IPS-20b (cell line): ENCODE measurements around the gene DLG5.
A peak's percentile ranks its signal among the peaks of the same experiment; 100 is the strongest.

Experiments used
- H3K27ac ChIP-seq: one replicate; pipeline ENCODE4 v1.5.1; 2013; ENCODE audit warnings: low read length
- H3K27me3 ChIP-seq: 2 replicates; pipeline ENCODE4 v1.6.1; 2013; ENCODE audit warnings: mild to moderate bottlenecking, low read length, inconsistent platforms; ENCODE audit not compliant: insufficient read depth
- H3K36me3 ChIP-seq: 2 replicates; pipeline ENCODE4 v1.6.1; 2013; ENCODE audit warnings: low read depth, mild to moderate bottlenecking, inconsistent platforms, low read length, moderate library complexity; ENCODE audit not compliant: insufficient read depth
- H3K4me1 ChIP-seq: 2 replicates; pipeline ENCODE4 v1.6.1; 2013; ENCODE audit warnings: mild to moderate bottlenecking, control low read depth, inconsistent platforms, low read length, moderate library complexity; ENCODE audit not compliant: insufficient read depth
- H3K4me3 ChIP-seq: 2 replicates; pipeline ENCODE4 v1.5.1; 2013; ENCODE audit warnings: mild to moderate bottlenecking, low read length, inconsistent platforms
- H3K9ac ChIP-seq: 2 replicates; pipeline ENCODE4 v1.6.1; 2013; ENCODE audit warnings: low read depth, mild to moderate bottlenecking, inconsistent platforms, low read length, moderate library complexity
- H3K9me3 ChIP-seq: 2 replicates; pipeline ENCODE4 v1.6.1; 2013; ENCODE audit warnings: mild to moderate bottlenecking, low read depth, low read length, inconsistent platforms; ENCODE audit not compliant: insufficient read depth

The DLG5 gene

DNA sequence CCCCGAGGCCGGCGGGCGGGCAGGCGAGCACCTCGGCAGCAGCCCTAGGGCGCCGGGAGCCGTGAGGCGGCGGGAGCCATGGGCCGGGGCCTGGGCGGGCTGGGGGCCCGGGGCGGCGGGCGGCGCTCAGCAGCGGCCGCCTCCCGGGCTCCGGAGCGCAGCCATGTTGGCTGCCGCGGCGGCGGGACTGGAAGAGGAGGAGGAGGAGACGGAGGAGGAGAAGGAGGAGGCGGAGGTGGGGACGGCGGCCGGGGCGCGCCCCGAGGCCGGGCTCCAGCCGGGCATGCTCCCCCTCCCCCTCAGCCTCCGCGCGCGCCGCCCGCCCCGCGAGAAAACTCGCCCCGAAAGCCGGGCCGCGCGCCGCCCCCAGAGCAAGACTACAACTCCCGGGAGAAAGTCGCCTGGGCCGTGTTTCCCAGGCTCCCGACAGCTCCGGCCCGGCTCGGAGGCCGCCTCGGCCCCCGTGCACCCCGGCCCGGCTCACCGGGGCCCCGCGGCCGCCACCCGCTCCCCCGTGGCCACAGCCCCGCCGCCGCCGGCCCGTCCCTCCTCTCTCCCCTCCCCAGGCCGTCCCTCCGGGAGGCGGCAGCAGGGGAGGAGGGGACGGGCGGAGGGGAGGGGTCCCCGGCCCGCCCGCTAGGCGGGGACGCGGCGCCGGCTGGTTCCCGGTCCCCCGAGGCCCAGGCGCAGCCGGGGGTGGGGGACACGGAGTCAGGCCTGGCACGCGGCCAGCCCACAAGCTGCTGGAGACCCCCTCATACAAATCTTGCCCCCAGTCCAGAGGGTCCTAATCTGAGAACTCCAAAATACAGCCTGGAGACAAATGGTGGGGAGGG is at the start of gene DLG5:
Gene DLG5, minus strand, starts transcription at position 190 of the 836 bp plus-strand sequence. CDS start 235 bp downstream, outside the sequence.
- Histone ChIP-seq H3K27ac (no peak within 1 kb of the TSS), H3K9me3 (no peaks in the 10 kb centered on the region), H3K27me3 (peaks cover 16% of the 10 kb centered on the region), H3K4me3 (peak within 1 kb of the TSS; percentile 81), H3K9ac (peak within 1 kb of the TSS; percentile 83; the same call in 1 of the 2 replicates), H3K4me1 (peaks cover 14% of the 10 kb centered on the region), H3K36me3 (no peaks in the 10 kb centered on the region)

DNA sequence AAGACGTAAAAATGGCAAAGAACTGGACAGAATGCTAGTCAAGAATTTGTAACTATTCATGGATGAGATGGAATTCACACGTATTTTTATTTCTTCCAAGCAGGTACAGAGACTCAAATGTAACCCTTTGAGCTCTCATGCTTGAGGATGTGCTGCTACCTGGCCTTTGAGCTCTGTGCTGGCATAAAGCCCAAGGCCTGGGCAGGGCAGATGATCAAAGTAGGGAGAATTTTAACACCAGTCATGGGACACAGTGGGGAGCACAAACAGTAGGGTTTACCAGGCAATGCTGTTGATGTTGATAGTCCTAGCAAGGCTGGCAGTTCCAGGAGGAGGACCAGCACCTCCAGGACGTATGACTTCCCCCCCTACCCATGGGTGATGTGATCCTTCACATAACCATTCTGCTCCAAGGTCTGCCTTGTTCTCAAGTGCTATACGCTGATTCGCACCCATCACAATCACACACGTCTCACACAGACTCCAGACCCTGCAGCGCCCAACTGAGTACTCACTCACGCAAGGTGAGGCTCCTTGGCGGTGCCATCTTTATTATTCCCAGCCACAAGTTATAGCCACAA is 48.6 kb upstream of the DLG5 start:
- no peak overlapping the region for H3K4me3 ChIP-seq
- H3K9me3 ChIP-seq: no peaks in the 10 kb centered on the region
- 0 out of 2 replicates have a peak, but pooled peaks cover 3% of the 10 kb centered on the region for H3K4me1 ChIP-seq
- H3K36me3 ChIP-seq: peaks cover 47% of the 10 kb centered on the region
- H3K9ac ChIP-seq: no peak overlapping the region
- H3K27me3 ChIP-seq: no peaks in the 10 kb centered on the region
- H3K27ac ChIP-seq: no peak overlapping the region

DNA sequence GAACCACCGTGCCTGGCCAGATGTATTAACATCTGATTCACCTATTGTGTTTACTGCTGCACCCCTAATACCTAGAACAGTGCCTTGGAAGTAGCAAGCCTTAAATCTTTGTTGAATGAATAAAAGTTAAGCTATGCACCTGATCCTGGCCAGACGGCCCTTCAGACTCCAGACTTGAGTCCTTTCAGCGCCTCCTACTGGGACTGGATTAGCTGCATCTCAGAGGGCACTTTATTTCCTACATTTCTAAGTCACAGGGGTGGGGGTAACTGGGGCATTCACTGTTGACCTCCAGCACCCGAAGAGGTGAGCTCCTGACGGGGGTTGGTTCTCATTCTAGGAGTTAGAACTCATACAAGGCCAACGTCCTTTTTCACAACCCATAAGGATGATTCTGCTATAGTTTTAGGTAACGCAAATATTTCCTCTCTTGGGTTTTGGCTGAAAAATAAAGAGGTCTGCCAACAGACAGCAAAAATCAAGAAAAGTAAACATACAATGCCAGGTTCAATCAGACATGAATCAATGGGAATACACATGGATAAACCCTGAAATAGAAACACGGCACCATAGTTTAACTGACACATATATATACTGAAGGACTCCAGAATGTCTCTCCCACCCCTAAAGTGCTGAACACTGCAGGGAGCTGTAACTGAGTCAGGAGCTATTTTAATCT is 48.0 kb upstream of the DLG5 start:
- Histone ChIP-seq H3K36me3 (peaks cover 40% of the 10 kb centered on the region), H3K9me3 (no peaks in the 10 kb centered on the region), H3K9ac (no peak overlapping the region), H3K27ac (no peak overlapping the region), H3K27me3 (no peaks in the 10 kb centered on the region), H3K4me1 (0 out of 2 replicates have a peak, but pooled peaks cover 3% of the 10 kb centered on the region), H3K4me3 (no peak overlapping the region)

GRCh38 chr10:77973276-77973675 is 46.7 kb upstream of the DLG5 start:
- Histone ChIP-seq H3K9ac (no peak overlapping the region), H3K36me3 (peaks cover 29% of the 10 kb centered on the region), H3K9me3 (no peaks in the 10 kb centered on the region), H3K27me3 (no peaks in the 10 kb centered on the region), H3K27ac (no peak overlapping the region), H3K4me3 (no peak overlapping the region), H3K4me1 (0 out of 2 replicates have a peak, but pooled peaks cover 3% of the 10 kb centered on the region)

DNA sequence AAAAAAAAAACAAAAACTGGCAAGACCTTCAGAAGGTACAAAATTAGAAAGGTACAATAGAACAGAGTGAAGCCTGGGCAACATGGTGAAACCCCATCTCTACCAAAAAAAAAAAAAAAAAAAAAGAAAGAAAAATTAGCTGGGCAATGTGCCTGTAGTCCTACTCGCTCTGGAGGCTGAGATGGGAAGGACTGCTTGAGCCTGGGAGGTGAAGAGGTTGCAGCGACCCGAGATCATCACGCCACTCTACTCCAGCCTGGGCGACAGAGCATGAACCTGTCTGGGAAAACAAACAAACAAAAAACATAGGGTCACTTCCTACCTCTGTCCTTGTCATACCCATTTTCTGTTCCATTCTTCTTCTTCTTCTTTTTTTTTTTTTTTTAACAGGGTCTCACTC is 45.6 kb upstream of the DLG5 start:
- H3K27me3 ChIP-seq: no peaks in the 10 kb centered on the region
- H3K36me3 ChIP-seq: peaks cover 17% of the 10 kb centered on the region
- no peak overlapping the region for H3K4me3 ChIP-seq
- no peak overlapping the region for H3K27ac ChIP-seq
- no peaks in the 10 kb centered on the region for H3K9me3 ChIP-seq
- 0 out of 2 replicates have a peak, but pooled peaks cover 3% of the 10 kb centered on the region for H3K4me1 ChIP-seq
- no peak overlapping the region for H3K9ac ChIP-seq

GRCh38 chr10:77971804-77972144 is 45.2 kb upstream of the DLG5 start:
- no peak overlapping the region for H3K9ac ChIP-seq
- H3K27me3 ChIP-seq: no peaks in the 10 kb centered on the region
- no peaks in the 10 kb centered on the region for H3K9me3 ChIP-seq
- H3K27ac ChIP-seq: no peak overlapping the region
- H3K4me3 ChIP-seq: no peak overlapping the region
- peaks cover 14% of the 10 kb centered on the region for H3K36me3 ChIP-seq
- 0 out of 2 replicates have a peak, but pooled peaks cover 3% of the 10 kb centered on the region for H3K4me1 ChIP-seq

- no peak overlapping the region for H3K9ac ChIP-seq
- H3K27ac ChIP-seq: no peak overlapping the region
- no peaks in the 10 kb centered on the region for H3K9me3 ChIP-seq
- H3K4me1 ChIP-seq: 0 out of 2 replicates have a peak, but pooled peaks cover 3% of the 10 kb centered on the region
- no peak overlapping the region for H3K4me3 ChIP-seq
- H3K27me3 ChIP-seq: no peaks in the 10 kb centered on the region
- H3K36me3 ChIP-seq: peaks cover 7% of the 10 kb centered on the region; the same call in 1 of the 2 replicates
Observed at GRCh38 chr10:77970869-77971803, 44.6 kb upstream of the DLG5 start.

DNA sequence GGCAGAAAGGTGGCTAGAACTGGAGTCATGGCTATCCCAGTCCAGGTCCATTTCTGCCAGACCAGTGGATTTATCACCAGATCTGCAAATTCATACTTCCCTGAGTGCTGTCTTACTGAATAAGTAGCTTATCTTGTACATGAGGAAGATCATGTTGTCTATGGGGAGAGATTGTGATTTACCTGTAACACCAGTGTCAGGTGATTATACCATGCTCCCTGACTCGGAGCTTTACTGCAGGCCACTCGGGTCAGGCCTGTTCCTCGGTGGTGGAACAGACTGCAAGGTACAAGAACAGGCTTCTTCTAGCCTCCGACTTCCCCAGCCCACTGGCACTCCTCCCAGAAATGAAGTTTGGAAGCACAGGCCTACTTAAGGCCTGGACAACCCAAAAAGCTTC is 42.6 kb upstream of the DLG5 start:
- no peaks in the 10 kb centered on the region for H3K4me1 ChIP-seq
- H3K9ac ChIP-seq: no peak overlapping the region
- H3K27ac ChIP-seq: no peak overlapping the region
- peaks cover 7% of the 10 kb centered on the region for H3K9me3 ChIP-seq
- H3K36me3 ChIP-seq: no peaks in the 10 kb centered on the region
- H3K27me3 ChIP-seq: no peaks in the 10 kb centered on the region
- H3K4me3 ChIP-seq: no peak overlapping the region

DNA sequence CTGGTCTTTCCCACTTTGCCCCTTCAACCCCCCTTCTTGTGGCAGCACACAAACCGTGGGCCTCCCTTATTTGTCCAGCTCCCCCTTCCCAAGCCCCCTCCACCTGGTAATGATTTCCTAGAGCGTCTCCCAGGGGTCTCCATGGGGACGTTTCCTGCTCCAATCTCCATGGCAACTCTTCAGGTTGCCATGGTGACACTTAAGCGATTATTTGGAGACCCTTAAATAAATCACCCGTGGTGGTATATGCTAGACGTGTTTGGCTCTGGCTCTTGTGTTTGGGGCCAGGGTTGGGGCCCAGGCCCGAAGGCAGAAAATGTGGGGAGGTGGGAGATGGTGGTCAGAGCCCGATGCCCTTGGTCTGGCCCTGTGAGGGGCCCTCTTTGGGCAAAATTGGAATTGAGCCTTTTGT is 41.1 kb upstream of the DLG5 start:
- Histone ChIP-seq H3K27ac (no peak overlapping the region), H3K4me3 (no peak overlapping the region)

DNA sequence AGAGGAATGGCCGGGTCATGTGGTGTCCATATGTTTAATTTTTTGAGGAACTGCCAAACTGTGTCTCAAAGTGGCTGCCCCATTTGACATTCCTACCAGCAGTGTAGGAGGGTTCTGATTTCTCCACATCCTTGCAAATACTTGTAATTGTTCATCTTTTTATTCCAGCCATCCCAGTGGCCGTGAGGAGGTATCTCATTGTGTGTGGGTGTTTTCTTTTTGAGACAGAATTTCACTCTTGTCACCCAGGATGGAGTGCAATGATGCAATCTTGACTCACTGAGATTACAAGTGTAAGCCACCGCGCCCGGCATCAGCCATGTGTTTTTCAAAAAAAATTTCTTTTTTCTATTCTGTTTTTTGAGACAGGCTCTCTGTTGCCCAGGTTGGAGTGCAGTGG is 38.7 kb upstream of the DLG5 start:
- Histone ChIP-seq H3K36me3 (no peaks in the 10 kb centered on the region), H3K9ac (no peak overlapping the region), H3K4me1 (no peaks in the 10 kb centered on the region), H3K9me3 (peaks cover 14% of the 10 kb centered on the region), H3K27me3 (no peaks in the 10 kb centered on the region), H3K27ac (no peak overlapping the region), H3K4me3 (no peak overlapping the region)

More for the DNA sequence above, 41.1 kb upstream of the DLG5 start:
- no peaks in the 10 kb centered on the region for H3K27me3 ChIP-seq
- peaks cover 14% of the 10 kb centered on the region for H3K9me3 ChIP-seq
- no peaks in the 10 kb centered on the region for H3K36me3 ChIP-seq
- no peaks in the 10 kb centered on the region for H3K4me1 ChIP-seq
- no peak overlapping the region for H3K9ac ChIP-seq

DNA sequence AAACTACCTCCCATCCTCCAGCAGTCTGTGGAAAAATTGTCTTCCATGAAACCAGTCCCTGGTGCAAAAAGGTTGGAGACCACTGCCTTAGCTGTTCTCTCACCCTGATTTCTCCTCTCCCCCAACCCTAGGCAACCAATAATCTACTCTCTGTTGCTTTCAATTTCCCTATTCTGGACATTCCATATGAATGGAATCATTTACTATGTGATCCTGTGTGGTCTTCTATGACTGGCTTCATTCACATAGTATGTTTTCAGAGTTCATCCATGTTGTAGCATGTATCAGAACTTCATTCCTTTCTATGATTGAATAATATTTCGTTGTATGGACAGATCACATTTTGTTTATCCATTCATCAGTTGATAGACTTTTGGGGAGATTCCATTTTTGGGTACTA is 38.3 kb upstream of the DLG5 start:
- Histone ChIP-seq H3K9ac (no peak overlapping the region), H3K36me3 (no peaks in the 10 kb centered on the region), H3K9me3 (peaks cover 14% of the 10 kb centered on the region), H3K27me3 (no peaks in the 10 kb centered on the region), H3K4me1 (no peaks in the 10 kb centered on the region), H3K27ac (no peak overlapping the region), H3K4me3 (no peak overlapping the region)
